Astrocyte (in vitro differentiated cells and primary cell): ENCODE measurements around the gene KAT7. TPM values are rescaled to one million over a fixed set of nuclear protein-coding genes. Genes with fewer than 3 reads are reported as not detected.

Experiments
- DNase-seq: peaks from one replicate; pipeline ENCODE4 v3.0.0-alpha.2; 2010; ENCODE audit warnings: low read depth
- FAIRE-seq: peaks from 2 replicates; lab custom pipeline; 2011; peaks lifted over from hg19 to GRCh38; lab: Jason Lieb, UNC
- H2AFZ ChIP-seq: 2 replicates; pipeline ENCODE4 v1.6.0; 2012; ENCODE audit warnings: low read depth, low read length, inconsistent platforms
- H3K27ac ChIP-seq: 2 replicates; pipeline ENCODE4 v1.5.1; 2011; ENCODE audit warnings: low read depth, low read length, inconsistent platforms
- H3K27me3 ChIP-seq: 2 replicates; pipeline ENCODE4 v1.6.0; 2011; ENCODE audit warnings: low read length, inconsistent platforms; ENCODE audit not compliant: insufficient read depth
- H3K36me3 ChIP-seq: 2 replicates; pipeline ENCODE4 v1.5.1; 2011; ENCODE audit warnings: low read length, inconsistent platforms; ENCODE audit not compliant: insufficient read depth
- H3K4me1 ChIP-seq: 2 replicates; pipeline ENCODE4 v1.5.1; 2011; ENCODE audit warnings: low read length, inconsistent platforms; ENCODE audit not compliant: insufficient read depth
- H3K4me2 ChIP-seq: 2 replicates; pipeline ENCODE4 v1.6.0; 2012; ENCODE audit warnings: low read length, inconsistent platforms
- H3K4me3 ChIP-seq: 2 replicates; pipeline ENCODE4 v1.5.1; 2011; ENCODE audit warnings: low read depth, mild to moderate bottlenecking, low read length, inconsistent platforms; ENCODE audit not compliant: insufficient read depth
- H3K79me2 ChIP-seq: 2 replicates; pipeline ENCODE4 v1.6.0; 2012; ENCODE audit warnings: mild to moderate bottlenecking, low read length, inconsistent platforms; ENCODE audit not compliant: insufficient read depth
- H3K9ac ChIP-seq: 2 replicates; pipeline ENCODE4 v1.6.0; 2012; ENCODE audit warnings: mild to moderate bottlenecking, low read length, inconsistent platforms
- H3K9me3 ChIP-seq: 2 replicates; pipeline ENCODE4 v1.5.1; 2012; ENCODE audit warnings: low read depth, mild to moderate bottlenecking, low read length, inconsistent platforms; ENCODE audit not compliant: insufficient read depth
- H4K20me1 ChIP-seq: 2 replicates; pipeline ENCODE4 v1.6.0; 2012; ENCODE audit warnings: low read length, inconsistent platforms; ENCODE audit not compliant: insufficient read depth
- H3K27ac Mint-ChIP-seq: one replicate; pipeline ENCODE4 v1.8.0; 2021; ENCODE audit warnings: mild to moderate bottlenecking, mixed read lengths; ENCODE audit not compliant: unreplicated experiment
- H3K27me3 Mint-ChIP-seq: one replicate; pipeline ENCODE4 v1.8.0; 2021; ENCODE audit warnings: low read depth, mixed read lengths; ENCODE audit not compliant: unreplicated experiment
- H3K36me3 Mint-ChIP-seq: one replicate; pipeline ENCODE4 v1.8.0; 2021; ENCODE audit warnings: low read depth, mixed read lengths; ENCODE audit not compliant: unreplicated experiment
- H3K4me1 Mint-ChIP-seq: one replicate; pipeline ENCODE4 v1.8.0; 2021; ENCODE audit warnings: low read depth, mixed read lengths; ENCODE audit not compliant: unreplicated experiment
- H3K4me3 Mint-ChIP-seq: one replicate; pipeline ENCODE4 v1.8.0; 2021; ENCODE audit warnings: mild to moderate bottlenecking, moderate library complexity, mixed read lengths; ENCODE audit not compliant: unreplicated experiment
- H3K9me3 Mint-ChIP-seq: one replicate; pipeline ENCODE4 v1.8.0; 2021; ENCODE audit warnings: mild to moderate bottlenecking, mixed read lengths; ENCODE audit not compliant: unreplicated experiment
- CTCF ChIP-seq: IDR thresholded peaks from 2 replicates; pipeline ENCODE4 v1.5.1; 2011; ENCODE audit warnings: low read depth, mild to moderate bottlenecking, inconsistent platforms, low read length, moderate library complexity; ENCODE audit not compliant: insufficient read depth
- EZH2 ChIP-seq: IDR thresholded peaks from 2 replicates; pipeline ENCODE4 v1.6.1; 2012; ENCODE audit warnings: mild to moderate bottlenecking, low read length, inconsistent platforms; ENCODE audit not compliant: insufficient read depth
- total RNA-seq: library from RNA; stranded (reverse); gene quantifications from 2 replicates; pipeline ENCODE4 v1.2.1, GENCODE V29; 2021

The KAT7 gene
- total RNA-seq, 1 donor from 2014 or later: 42.0 TPM

GRCh38 chr17:49850772-49851386 is 62.4 kb downstream of the KAT7 start:
- peaks cover 43% of the 10 kb centered on the region for H3K27me3 Mint-ChIP-seq
- H3K27ac Mint-ChIP-seq: peak overlapping the region; percentile 8
- Histone ChIP-seq H3K36me3 (no peaks in the 10 kb centered on the region), H3K4me3 (peak overlapping the region; percentile 66), H3K79me2 (no peaks in the 10 kb centered on the region), H3K9me3 (no peaks in the 10 kb centered on the region), H3K4me1 (peaks cover 10% of the 10 kb centered on the region), H3K27me3 (peaks cover 13% of the 10 kb centered on the region), H3K27ac (no peak overlapping the region), H3K4me2 (peak overlapping the region; percentile 93), H2AFZ (peak overlapping the region; percentile 78), H4K20me1 (no peaks in the 10 kb centered on the region), H3K9ac (peak overlapping the region; percentile 71)
- H3K4me3 Mint-ChIP-seq: peak overlapping the region; percentile 77
- peaks cover 2% of the 10 kb centered on the region for H3K4me1 Mint-ChIP-seq
- H3K36me3 Mint-ChIP-seq: peaks cover 5% of the 10 kb centered on the region
- TF ChIP-seq EZH2 (no peak), CTCF (no peak)
- FAIRE-seq: no peak
- H3K9me3 Mint-ChIP-seq: no peaks in the 10 kb centered on the region
- DNase-seq: no peak

GRCh38 chr17:49851387-49852291 is 63.2 kb downstream of the KAT7 start:
- Histone ChIP-seq H3K4me1 (peaks cover 10% of the 10 kb centered on the region), H3K79me2 (no peaks in the 10 kb centered on the region), H3K9me3 (no peaks in the 10 kb centered on the region), H3K27ac (no peak overlapping the region), H4K20me1 (no peaks in the 10 kb centered on the region), H3K4me3 (peak overlapping the region; percentile 66), H3K36me3 (no peaks in the 10 kb centered on the region), H3K4me2 (peak overlapping the region; percentile 93), H2AFZ (peak overlapping the region; percentile 78), H3K27me3 (peaks cover 13% of the 10 kb centered on the region), H3K9ac (peak overlapping the region; percentile 71)
- H3K27me3 Mint-ChIP-seq: peaks cover 43% of the 10 kb centered on the region
- peak; percentile 55 for DNase-seq
- FAIRE-seq: no peak
- peak overlapping the region; percentile 84 for H3K4me3 Mint-ChIP-seq
- TF ChIP-seq EZH2: no peak
- TF ChIP-seq CTCF: peak; percentile 34
- H3K36me3 Mint-ChIP-seq: peaks cover 5% of the 10 kb centered on the region
- H3K27ac Mint-ChIP-seq: peak overlapping the region; percentile 72
- H3K9me3 Mint-ChIP-seq: no peaks in the 10 kb centered on the region
- peaks cover 2% of the 10 kb centered on the region for H3K4me1 Mint-ChIP-seq
